ENCODE results near the gene ADIPOR2.

ADIPOR2 gene

GRCh38 chr12:1690578-1691122 lies at the start of gene ADIPOR2:
ADIPOR2 (plus strand) TSS chr12:1691070; CDS start chr12:1754344, 63,274 bp downstream.
- Histone ChIP-seq H4K20me1 (ENCODE audit: insufficient read depth, low read length) (peaks cover 19% of the 10 kb centered on the region), H3K27me3 (ENCODE audit: insufficient read depth, low read length, poor library complexity) (no peaks in the 10 kb centered on the region), H3K4me2 (ENCODE audit: insufficient read depth, low read length) (peak within 1 kb of the TSS; percentile 77), H3K4me3 (ENCODE audit: low read depth in 1 of 2, low read length in 2 of 2) (peak within 1 kb of the TSS; percentile 41 to 76), H3K79me2 (ENCODE audit: insufficient read depth, low read length) (peaks cover 51% of the 10 kb centered on the region), H3K36me3 (ENCODE audit: insufficient read depth, low read length) (peaks cover 3% of the 10 kb centered on the region; the same call in 1 of the 2 replicates), H2AFZ (ENCODE audit: low read depth, low read length) (peak within 1 kb of the TSS; percentile 99), H3K9ac (ENCODE audit: low read depth, low read length) (peak within 1 kb of the TSS; percentile 76), H3K9me3 (ENCODE audit: insufficient read depth, low read length, severe bottlenecking) (no peaks in the 10 kb centered on the region), H3K4me1 (ENCODE audit: insufficient read depth, low read length) (peaks cover 45% of the 10 kb centered on the region), H3K27ac (ENCODE audit: low read length) (peak within 1 kb of the TSS; percentile 92)
- DNase-seq (peak; percentile 96), ATAC-seq (ENCODE audit: insufficient read depth, low read depth) (peak; percentile 98)
- no peak for TF ChIP-seq EZH2 (IDR thresholded peaks at IDR 0.05; ENCODE audit: borderline replicate concordance, low read depth, low read length, severe bottlenecking)
- TF ChIP-seq, protein P1, sequence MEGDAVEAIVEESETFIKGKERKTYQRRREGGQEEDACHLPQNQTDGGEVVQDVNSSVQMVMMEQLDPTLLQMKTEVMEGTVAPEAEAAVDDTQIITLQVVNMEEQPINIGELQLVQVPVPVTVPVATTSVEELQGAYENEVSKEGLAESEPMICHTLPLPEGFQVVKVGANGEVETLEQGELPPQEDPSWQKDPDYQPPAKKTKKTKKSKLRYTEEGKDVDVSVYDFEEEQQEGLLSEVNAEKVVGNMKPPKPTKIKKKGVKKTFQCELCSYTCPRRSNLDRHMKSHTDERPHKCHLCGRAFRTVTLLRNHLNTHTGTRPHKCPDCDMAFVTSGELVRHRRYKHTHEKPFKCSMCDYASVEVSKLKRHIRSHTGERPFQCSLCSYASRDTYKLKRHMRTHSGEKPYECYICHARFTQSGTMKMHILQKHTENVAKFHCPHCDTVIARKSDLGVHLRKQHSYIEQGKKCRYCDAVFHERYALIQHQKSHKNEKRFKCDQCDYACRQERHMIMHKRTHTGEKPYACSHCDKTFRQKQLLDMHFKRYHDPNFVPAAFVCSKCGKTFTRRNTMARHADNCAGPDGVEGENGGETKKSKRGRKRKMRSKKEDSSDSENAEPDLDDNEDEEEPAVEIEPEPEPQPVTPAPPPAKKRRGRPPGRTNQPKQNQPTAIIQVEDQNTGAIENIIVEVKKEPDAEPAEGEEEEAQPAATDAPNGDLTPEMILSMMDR (IDR thresholded peaks at IDR 0.05; ENCODE audit: borderline replicate concordance, extremely low read depth, low read length, poor library complexity, severe bottlenecking): no peak

DNA sequence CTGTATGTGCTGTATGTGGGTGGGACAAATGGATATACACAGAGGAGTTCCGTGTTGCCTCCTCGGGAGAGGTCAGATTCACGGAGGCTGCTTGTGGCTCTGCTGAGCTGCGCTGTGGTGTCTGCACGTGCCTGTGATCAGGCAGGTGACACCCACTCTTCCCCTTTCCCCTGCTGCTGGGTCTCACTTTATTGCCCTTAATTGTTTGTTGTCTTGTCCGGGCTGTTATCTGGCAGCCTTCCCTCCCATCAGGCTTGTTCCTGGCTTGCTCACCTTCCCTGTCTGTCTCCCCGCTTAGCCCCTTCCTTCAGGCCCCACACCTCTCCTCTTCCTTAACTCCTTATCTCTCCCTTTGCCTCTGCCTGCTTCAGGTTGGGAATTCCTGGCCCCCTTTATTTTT lies 48.4 kb upstream of the ADIPOR2 start:
- no peak overlapping the region for H3K27ac ChIP-seq (ENCODE audit: low read length)
- H3K27me3 ChIP-seq (ENCODE audit: insufficient read depth, low read length, poor library complexity): no peaks in the 10 kb centered on the region
- H2AFZ ChIP-seq (ENCODE audit: low read depth, low read length): no peak overlapping the region
- no peaks in the 10 kb centered on the region for H3K9me3 ChIP-seq (ENCODE audit: insufficient read depth, low read length, severe bottlenecking)
- no peak for DNase-seq
- no peaks in the 10 kb centered on the region for H3K4me1 ChIP-seq (ENCODE audit: insufficient read depth, low read length)
- H3K4me2 ChIP-seq (ENCODE audit: insufficient read depth, low read length): no peak overlapping the region
- TF ChIP-seq, protein P1 (IDR thresholded peaks at IDR 0.05; ENCODE audit: borderline replicate concordance, extremely low read depth, low read length, poor library complexity, severe bottlenecking): no peak
- TF ChIP-seq EZH2 (IDR thresholded peaks at IDR 0.05; ENCODE audit: borderline replicate concordance, low read depth, low read length, severe bottlenecking): no peak
- ATAC-seq (ENCODE audit: insufficient read depth, low read depth): no peak
- no peak overlapping the region for H3K9ac ChIP-seq (ENCODE audit: low read depth, low read length)
- no peaks in the 10 kb centered on the region for H3K36me3 ChIP-seq (ENCODE audit: insufficient read depth, low read length)
- H4K20me1 ChIP-seq (ENCODE audit: insufficient read depth, low read length): no peaks in the 10 kb centered on the region
- no peak overlapping the region for H3K4me3 ChIP-seq (ENCODE audit: low read depth in 1 of 2, low read length in 2 of 2)
- H3K79me2 ChIP-seq (ENCODE audit: insufficient read depth, low read length): no peaks in the 10 kb centered on the region

- no peak for ATAC-seq (ENCODE audit: insufficient read depth, low read depth)
These were observed 47.8 kb upstream of the ADIPOR2 start for GRCh38 chr12:1643043-1643442.

More at GRCh38 chr12:1643043-1643442, 47.8 kb upstream of the ADIPOR2 start:
- Histone ChIP-seq H3K27ac (ENCODE audit: low read length) (no peak overlapping the region), H3K27me3 (ENCODE audit: insufficient read depth, low read length, poor library complexity) (no peaks in the 10 kb centered on the region), H4K20me1 (ENCODE audit: insufficient read depth, low read length) (no peaks in the 10 kb centered on the region), H3K9me3 (ENCODE audit: insufficient read depth, low read length, severe bottlenecking) (no peaks in the 10 kb centered on the region), H3K79me2 (ENCODE audit: insufficient read depth, low read length) (no peaks in the 10 kb centered on the region), H3K4me3 (ENCODE audit: low read depth in 1 of 2, low read length in 2 of 2) (no peak overlapping the region), H2AFZ (ENCODE audit: low read depth, low read length) (no peak overlapping the region), H3K4me2 (ENCODE audit: insufficient read depth, low read length) (no peak overlapping the region), H3K9ac (ENCODE audit: low read depth, low read length) (no peak overlapping the region), H3K36me3 (ENCODE audit: insufficient read depth, low read length) (no peaks in the 10 kb centered on the region), H3K4me1 (ENCODE audit: insufficient read depth, low read length) (no peaks in the 10 kb centered on the region)
- no peak for TF ChIP-seq EZH2 (IDR thresholded peaks at IDR 0.05; ENCODE audit: borderline replicate concordance, low read depth, low read length, severe bottlenecking)
- TF ChIP-seq, protein P1 (IDR thresholded peaks at IDR 0.05; ENCODE audit: borderline replicate concordance, extremely low read depth, low read length, poor library complexity, severe bottlenecking): no peak
- no peak for DNase-seq

Data from DND-41 (cell line).